ENCODE data around the gene PCDHB13.
"Not testable (repeated sequence)": the region's sequence is repeated elsewhere in the genome, so short reads cannot be mapped to it uniquely, and the experiment has no call there.

Gene PCDHB13

DNA sequence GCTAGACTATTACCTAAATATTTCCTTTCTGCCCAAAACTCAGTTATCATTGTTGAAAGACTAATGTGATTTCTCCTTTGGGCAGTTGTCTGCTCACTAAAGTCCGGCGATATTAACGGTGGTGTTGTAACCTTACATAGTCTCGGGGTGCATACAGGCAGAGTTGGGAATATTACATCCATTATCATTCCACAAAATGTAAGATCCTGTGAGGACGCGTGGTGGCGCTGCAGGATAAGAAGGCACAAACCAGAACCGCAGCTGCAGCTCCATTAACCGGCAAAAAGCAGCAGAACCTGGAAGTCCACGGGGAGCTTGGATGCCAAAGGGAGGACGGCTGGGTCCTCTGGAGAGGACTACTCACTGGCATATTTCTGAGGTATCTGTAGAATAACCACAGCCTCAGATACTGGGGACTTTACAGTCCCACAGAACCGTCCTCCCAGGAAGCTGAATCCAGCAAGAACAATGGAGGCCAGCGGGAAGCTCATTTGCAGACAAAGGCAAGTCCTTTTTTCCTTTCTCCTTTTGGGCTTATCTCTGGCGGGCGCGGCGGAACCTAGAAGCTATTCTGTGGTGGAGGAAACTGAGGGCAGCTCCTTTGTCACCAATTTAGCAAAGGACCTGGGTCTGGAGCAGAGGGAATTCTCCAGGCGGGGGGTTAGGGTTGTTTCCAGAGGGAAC is at the start of gene PCDHB13:
TSS of gene PCDHB13 (plus strand) at position 264 of the 684 bp plus-strand sequence. CDS start at position 469, 205 bp downstream.
- DNase-seq (ENCODE audit: low spot score), result not testable (repeated sequence)

DNA sequence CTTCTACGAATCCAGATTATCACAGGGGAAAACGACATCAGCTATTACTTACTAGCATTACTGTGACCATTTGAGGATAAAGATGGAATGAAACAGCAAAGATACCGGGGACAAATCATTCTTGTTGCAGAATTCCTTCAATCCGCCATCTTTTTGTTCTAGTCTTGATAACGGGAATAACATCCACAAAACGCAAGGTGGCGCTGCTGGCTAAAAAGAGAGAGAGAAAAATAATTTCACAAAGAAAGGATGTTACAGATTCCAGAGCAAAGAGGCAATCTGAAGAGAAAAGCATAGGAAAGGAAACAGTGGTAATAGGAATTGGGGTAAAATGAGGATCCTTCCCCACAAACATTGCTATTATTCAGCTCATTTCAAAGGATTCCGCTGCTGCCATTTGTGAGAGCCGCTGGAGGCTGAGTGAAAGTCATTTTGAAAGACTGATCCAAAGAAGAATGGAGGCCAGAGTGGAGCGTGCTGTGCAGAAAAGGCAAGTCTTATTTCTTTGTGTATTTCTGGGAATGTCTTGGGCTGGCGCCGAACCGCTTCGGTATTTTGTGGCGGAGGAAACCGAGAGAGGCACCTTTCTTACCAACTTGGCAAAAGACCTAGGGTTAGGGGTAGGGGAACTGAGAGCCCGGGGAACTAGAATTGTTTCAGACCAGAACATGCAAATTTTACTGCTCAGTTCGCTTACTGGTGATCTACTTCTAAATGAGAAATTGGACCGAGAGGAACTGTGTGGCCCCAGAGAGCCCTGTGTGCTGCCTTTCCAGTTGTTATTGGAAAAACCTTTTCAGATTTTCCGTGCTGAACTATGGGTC is 41.1 kb upstream of the PCDHB13 start, which contains the start of gene PCDHB7:
TSS of gene PCDHB7 (plus strand) at position 264 of the 824 bp plus-strand sequence. CDS start at position 456, 192 bp downstream.
- no peak for DNase-seq (ENCODE audit: low spot score)

DNA sequence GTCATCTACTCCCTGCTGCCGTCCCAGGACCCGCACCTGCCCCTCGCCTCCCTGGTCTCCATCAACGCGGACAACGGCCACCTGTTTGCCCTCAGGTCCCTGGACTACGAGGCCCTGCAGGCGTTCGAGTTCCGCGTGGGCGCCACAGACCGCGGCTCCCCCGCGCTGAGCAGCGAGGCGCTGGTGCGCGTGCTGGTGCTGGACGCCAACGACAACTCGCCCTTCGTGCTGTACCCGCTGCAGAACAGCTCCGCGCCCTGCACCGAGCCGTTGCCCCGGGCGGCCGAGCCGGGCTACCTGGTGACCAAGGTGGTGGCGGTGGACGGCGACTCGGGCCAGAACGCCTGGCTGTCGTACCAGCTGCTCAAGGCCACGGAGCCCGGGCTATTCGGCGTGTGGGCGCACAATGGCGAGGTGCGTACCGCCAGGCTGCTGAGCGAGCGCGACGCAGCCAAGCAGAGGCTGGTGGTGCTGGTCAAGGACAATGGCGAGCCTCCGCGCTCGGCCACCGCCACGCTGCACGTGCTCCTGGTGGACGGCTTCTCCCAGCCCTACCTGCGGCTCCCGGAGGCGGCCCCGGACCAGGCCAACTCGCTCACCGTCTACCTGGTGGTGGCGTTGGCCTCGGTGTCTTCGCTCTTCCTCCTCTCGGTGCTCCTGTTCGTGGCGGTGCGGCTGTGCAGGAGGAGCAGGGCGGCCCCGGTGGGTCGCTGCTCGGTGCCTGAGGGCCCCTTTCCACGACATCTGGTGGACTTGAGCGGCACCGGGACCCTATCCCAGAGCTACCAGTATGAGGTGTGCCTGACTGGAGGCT is 39.2 kb upstream of the PCDHB13 start:
- DNase-seq (ENCODE audit: low spot score), result not testable (repeated sequence)

DNA sequence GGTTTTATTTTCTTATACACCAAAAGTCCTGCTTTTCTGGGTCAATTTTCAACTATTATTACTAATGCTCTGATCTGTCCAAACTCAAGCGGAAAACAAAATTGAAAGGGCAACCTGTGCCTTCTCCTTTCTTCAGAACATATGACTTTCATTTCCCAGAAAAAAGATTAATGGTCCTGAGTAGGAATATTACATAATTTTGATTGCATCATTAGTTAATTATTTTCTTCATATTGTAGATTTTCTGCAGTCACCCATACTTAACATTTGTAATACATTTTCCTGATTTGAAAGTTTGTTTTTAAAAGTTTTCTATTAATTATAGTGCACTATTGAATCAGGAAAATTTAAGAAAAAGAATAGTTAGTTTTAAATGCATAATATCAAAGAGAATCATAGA is 37.8 kb upstream of the PCDHB13 start:
- no peak for DNase-seq (ENCODE audit: low spot score)

DNA sequence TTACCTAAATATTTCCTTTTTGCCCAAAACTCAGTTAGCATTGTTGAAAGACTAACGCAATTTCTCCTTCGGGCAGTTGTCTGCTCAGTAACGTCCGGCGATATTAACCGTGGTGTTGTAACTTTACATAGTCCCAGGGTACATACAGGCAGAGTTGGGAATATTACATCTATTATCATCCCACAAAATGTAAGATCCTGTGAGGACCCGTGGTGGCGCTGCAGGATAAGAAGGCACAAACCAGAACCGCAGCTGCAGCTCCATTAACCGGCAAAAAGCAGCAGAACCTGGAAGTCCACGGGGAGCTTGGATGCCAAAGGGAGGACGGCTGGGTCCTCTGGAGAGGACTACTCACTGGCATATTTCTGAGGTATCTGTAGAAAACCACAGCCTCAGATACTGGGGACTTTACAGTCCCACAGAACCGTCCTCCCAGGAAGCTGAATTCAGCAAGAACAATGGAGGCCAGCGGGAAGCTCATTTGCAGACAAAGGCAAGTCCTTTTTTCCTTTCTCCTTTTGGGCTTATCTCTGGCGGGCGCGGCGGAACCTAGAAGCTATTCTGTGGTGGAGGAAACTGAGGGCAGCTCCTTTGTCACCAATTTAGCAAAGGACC is 36.0 kb upstream of the PCDHB13 start, which contains the start of gene PCDHB8:
TSS of gene PCDHB8 (plus strand) at position 214 of the 615 bp plus-strand sequence. CDS start at position 459, 245 bp downstream.
- DNase-seq (ENCODE audit: low spot score), result not testable (repeated sequence)

DNA sequence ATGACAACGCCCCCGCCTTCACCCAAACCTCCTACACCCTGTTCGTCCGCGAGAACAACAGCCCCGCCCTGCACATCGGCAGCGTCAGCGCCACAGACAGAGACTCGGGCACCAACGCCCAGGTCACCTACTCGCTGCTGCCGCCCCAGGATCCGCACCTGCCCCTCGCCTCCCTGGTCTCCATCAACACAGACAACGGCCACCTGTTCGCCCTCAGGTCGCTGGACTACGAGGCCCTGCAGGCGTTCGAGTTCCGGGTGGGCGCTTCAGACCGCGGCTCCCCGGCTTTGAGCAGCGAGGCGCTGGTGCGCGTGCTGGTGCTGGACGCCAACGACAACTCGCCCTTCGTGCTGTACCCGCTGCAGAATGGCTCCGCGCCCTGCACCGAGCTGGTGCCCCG is 34.3 kb upstream of the PCDHB13 start:
- not testable (repeated sequence) for DNase-seq (ENCODE audit: low spot score)

DNA sequence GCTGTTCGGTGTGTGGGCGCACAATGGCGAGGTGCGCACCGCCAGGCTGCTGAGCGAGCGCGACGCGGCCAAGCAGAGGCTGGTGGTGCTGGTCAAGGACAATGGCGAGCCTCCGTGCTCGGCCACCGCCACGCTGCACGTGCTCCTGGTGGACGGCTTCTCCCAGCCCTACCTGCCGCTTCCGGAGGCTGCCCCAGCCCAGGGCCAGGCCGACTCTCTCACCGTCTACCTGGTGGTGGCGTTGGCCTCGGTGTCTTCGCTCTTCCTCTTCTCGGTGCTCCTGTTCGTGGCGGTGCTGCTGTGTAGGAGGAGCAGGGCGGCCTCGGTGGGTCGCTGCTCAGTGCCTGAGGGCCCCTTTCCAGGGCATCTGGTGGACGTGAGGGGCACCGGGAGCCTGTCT is 33.8 kb upstream of the PCDHB13 start:
- not testable (repeated sequence) for DNase-seq (ENCODE audit: low spot score)

DNA sequence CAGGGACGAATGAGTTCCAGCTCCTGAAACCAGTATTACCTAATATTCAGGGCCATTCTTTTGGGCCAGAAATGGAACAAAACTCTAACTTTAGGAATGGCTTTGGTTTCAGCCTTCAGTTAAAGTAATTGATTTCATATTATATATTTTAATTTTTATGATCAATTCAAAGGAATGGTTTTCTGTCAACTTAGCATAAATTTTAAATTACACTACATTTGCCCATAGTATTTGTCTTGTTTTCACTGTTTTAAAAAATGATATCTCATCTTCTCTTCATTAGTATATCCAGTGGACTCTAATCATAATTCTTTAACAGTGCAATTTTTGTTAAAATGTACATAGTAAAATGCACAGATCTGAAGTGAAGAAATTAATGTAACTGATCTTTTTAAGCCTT is 33.4 kb upstream of the PCDHB13 start:
- DNase-seq (ENCODE audit: low spot score), result no peak

DNA sequence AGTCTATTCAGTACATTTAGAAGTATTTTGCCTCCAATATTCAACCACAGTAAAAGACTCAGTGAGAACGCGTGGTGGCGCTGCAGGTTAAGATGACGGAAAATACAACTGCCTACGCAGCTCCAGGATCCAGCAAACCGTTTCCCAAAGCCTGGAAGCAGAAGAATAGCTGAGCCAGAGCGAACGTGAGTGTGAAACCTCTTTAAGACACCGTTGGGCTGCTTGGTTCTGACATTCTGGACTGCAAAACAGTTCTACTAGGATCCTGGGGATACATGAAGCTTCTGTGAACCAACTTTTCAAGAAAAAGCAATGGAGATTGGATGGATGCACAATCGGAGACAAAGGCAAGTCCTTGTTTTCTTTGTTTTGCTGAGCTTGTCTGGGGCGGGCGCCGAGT is 31.5 kb upstream of the PCDHB13 start, which contains the start of gene PCDHB16:
TSS of gene PCDHB16 (plus strand) at position 140 of the 400 bp plus-strand sequence. CDS start at position 313, 173 bp downstream.
- peak; percentile 64 for DNase-seq (ENCODE audit: low spot score)

DNA sequence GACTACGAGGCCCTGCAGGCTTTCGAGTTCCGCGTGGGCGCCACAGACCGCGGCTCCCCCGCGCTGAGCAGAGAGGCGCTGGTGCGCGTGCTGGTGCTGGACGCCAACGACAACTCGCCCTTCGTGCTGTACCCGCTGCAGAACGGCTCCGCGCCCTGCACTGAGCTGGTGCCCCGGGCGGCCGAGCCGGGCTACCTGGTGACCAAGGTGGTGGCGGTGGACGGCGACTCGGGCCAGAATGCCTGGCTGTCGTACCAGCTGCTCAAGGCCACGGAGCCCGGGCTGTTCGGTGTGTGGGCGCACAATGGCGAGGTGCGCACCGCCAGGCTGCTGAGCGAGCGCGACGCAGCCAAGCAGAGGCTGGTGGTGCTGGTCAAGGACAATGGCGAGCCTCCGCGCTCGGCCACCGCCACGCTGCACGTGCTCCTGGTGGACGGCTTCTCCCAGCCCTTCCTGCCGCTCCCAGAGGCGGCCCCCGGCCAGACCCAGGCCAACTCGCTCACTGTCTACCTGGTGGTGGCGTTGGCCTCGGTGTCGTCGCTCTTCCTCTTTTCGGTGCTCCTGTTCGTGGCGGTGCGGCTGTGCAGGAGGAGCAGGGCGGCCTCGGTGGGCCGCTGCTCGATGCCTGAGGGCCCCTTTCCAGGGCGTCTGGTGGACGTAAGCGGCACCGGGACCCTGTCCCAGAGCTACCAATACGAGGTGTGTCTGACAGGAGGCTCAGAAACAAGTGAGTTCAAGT is 29.4 kb upstream of the PCDHB13 start:
- not testable (repeated sequence) for DNase-seq (ENCODE audit: low spot score)

DNA sequence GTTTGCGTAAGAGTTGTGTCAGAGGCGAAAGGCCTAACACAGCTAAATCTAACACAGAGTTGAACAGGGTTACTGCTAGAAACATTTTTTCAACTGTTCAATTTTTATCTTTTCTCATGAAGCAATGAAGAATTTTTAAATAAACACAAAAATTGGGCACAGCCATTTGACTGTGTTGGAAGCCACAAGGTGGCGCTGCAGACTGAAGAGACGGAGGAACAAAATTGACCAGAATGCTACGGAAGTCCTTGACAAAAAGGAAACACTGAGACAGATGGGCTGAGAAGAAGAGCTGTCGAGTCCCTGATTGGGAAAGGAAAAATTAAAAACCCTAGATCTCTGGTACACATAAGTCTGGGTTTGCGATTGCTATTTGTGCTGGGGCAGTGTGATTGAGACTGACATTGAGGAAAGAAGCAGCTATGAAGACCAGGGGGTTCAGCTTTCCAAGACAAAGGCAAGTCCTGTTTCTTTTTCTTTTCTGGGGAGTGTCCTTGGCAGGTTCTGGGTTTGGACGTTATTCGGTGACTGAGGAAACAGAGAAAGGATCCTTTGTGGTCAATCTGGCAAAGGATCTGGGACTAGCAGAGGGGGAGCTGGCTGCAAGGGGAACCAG is 26.7 kb upstream of the PCDHB13 start, which contains the start of gene PCDHB9:
TSS of gene PCDHB9 (plus strand) at position 265 of the 616 bp plus-strand sequence. CDS start at position 423, 158 bp downstream.
- DNase-seq (ENCODE audit: low spot score), result no peak

DNA sequence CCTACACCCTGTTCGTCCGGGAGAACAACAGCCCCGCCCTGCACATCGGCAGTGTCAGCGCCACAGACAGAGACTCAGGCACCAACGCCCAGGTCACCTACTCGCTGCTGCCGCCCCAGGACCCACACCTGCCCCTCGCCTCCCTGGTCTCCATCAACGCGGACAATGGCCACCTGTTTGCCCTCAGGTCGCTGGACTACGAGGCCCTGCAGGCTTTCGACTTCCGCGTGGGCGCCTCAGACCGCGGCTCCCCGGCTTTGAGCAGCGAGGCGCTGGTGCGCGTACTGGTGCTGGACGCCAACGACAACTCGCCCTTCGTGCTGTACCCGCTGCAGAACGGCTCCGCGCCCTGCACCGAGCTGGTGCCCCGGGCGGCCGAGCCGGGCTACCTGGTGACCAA is 25.0 kb upstream of the PCDHB13 start:
- DNase-seq (ENCODE audit: low spot score), result not testable (repeated sequence)

DNA sequence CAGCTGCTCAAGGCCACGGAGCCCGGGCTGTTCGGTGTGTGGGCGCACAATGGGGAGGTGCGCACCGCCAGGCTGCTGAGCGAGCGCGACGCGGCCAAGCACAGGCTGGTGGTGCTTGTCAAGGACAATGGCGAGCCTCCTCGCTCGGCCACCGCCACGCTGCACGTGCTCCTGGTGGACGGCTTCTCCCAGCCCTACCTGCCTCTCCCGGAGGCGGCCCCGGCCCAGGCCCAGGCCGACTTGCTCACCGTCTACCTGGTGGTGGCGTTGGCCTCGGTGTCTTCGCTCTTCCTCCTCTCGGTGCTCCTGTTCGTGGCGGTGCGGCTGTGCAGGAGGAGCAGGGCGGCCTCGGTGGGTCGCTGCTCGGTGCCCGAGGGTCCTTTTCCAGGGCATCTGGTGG is 24.6 kb upstream of the PCDHB13 start:
- not testable (repeated sequence) for DNase-seq (ENCODE audit: low spot score)

DNA sequence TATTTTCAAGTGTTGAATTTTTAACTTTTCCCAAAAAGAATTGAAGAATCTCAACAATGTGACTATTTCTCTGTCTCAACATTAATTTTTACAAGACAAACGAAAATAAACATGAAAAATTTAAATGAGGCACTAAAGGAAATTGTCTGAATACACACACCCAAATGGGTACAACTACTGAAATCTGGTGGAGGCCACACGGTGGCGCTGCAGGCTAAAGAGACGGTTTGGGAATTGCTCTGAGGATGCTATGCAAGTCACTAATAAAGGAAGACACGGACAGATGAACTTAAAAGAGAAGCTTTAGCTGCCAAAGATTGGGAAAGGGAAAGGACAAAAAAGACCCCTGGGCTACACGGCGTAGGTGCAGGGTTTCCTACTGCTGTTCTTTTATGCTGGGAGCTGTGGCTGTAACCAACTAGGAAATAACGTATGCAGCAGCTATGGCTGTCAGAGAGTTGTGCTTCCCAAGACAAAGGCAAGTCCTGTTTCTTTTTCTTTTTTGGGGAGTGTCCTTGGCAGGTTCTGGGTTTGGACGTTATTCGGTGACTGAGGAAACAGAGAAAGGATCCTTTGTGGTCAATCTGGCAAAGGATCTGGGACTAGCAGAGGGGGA is 21.5 kb upstream of the PCDHB13 start, which contains the start of gene PCDHB10:
TSS of gene PCDHB10 (plus strand) at position 244 of the 616 bp plus-strand sequence. CDS start at position 444, 200 bp downstream.
- peak; percentile 66 for DNase-seq (ENCODE audit: low spot score)

DNA sequence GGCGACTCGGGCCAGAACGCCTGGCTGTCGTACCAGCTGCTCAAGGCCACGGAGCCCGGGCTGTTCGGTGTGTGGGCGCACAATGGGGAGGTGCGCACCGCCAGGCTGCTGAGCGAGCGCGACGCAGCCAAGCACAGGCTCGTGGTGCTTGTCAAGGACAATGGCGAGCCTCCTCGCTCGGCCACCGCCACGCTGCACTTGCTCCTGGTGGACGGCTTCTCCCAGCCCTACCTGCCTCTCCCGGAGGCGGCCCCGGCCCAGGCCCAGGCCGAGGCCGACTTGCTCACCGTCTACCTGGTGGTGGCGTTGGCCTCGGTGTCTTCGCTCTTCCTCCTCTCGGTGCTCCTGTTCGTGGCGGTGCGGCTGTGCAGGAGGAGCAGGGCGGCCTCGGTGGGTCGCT is 19.4 kb upstream of the PCDHB13 start:
- DNase-seq (ENCODE audit: low spot score), result not testable (repeated sequence)

DNA sequence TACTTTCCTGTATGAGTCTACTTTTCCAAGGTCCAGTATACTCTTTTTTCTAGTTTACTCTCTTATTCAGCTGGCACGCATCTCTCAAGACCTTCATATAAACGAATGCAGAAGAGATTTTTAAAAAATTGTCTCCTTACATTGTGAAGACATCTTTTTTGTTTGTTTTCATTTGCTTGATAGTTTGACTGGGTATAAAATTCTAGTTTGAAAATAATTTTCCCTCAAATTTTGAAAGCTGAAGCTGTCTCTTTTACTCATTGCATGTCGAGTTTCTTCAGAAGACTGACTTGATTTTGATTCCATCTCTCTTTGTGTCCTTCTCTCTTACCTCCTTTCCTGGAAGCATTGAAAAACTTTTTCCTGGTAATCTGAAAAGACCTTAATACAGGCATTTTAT is 17.4 kb upstream of the PCDHB13 start:
- DNase-seq (ENCODE audit: low spot score), result no peak

DNA sequence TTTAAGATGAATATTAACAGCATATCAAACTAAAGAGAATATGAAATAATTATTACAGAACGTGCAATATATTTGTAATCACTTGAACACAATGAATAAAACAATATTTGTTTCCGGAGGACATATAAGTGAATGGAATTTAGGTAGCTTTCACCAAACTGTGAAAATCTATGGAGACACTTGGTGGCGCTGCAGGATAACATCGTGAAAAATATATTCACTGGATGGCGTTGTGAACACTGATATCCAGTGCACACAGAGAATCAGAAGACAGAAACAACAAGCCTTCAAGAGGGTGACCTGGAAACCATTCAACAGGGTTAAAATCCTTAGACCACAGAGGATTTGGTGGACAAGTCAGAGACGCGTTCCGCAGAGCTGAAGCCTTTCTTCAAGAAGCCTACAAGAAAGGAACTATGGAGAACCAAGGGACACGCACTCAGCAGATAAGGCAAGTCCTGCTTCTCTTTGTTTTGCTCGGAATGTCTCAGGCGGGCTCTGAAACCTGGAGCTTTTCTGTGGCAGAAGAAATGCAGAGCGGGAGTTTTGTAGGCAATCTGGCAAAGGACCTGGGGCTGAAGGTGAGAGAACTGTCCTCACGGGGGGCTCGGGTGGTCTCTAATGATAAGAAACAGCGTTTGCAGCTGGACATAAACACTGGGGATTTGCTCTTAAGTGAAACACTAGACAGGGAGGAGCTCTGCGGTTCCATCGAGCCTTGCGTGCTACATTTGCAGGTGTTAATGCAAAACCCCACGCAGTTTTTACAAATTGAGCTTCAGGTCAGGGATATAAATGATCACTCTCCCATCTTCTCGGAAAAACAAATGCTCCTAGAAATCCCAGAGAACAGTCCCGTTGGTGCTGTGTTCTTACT is 14.1 kb upstream of the PCDHB13 start, which contains the start of gene PCDHB11:
TSS of gene PCDHB11 (plus strand) at position 269 of the 877 bp plus-strand sequence. CDS start at position 417, 148 bp downstream.
- no peak for DNase-seq (ENCODE audit: low spot score)

DNA sequence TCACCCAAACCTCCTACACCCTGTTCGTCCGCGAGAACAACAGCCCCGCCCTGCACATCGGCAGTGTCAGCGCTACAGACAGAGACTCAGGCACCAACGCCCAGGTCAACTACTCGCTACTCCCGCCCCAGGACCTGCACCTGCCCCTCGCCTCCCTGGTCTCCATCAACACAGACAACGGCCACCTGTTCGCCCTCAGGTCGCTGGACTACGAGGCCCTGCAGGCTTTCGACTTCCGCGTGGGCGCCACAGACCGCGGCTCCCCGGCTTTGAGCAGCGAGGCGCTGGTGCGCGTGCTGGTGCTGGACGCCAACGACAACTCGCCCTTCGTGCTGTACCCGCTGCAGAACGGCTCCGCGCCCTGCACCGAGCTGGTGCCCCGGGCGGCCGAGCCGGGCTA is 12.6 kb upstream of the PCDHB13 start:
- DNase-seq (ENCODE audit: low spot score), result not testable (repeated sequence)

Data from ecto neural progenitor cell (in vitro differentiated cells).